ENCODE data around the gene PRICKLE1.

The PRICKLE1 gene

DNA sequence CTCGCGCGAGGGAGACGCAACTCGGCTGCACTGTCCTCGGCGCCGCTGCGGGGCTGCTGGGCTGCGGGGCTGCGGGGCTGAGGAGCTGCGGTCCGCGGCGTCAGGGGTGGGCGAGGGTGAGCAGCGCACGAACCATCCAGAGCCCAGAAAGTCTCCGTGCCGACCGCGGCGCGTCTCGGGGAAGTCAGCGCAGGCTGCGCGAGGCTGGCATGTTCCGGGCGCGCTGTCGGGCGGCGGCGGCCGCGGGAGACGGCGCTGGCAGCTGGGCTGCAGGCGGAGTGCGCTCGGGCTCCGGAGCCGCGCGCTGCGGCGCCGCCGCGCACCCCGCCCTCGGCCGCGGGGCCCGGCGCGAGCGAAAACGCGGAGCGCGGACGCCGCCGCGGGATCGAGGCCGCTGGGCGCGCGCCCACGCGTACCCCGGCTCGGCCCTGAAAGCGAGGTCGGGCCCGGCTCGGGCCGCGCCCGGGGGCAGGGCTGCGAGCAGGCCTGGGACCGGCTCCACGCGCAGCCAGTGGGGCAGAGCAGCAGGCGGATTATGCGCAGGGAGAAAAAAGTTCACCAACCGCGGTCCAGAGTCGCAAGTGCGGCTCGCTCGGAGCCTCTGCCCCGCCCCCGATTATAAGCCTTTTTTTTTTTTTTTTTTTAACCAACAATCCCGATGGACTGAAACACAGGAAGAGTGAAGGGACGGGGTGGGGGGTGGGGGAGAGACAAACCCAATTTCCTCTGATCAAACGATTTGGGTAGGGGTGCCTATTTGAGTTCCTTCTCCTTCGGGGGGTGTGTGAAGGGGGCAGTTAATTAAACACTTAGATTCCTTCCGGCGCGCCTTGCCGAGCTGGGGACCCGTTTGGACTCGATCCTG is at the start of gene PRICKLE1:
Gene PRICKLE1, minus strand, starts transcription at position 282 of the 865 bp plus-strand sequence. CDS start 117,230 bp downstream, outside the sequence.
- in situ Hi-C loops (cut with HindIII; ENCODE audit: low sequenced_read_pairs): no loop called here
- peak within 1 kb of the TSS; percentile 93 for H3K4me3 ChIP-seq (ENCODE audit: low read depth, low read length)
- TF ChIP-seq CTCF (IDR thresholded peaks at IDR 0.05; ENCODE audit: low read depth, low read length): no peak
- peak; percentile 74 for DNase-seq (ENCODE audit: low read depth, low spot score)

DNA sequence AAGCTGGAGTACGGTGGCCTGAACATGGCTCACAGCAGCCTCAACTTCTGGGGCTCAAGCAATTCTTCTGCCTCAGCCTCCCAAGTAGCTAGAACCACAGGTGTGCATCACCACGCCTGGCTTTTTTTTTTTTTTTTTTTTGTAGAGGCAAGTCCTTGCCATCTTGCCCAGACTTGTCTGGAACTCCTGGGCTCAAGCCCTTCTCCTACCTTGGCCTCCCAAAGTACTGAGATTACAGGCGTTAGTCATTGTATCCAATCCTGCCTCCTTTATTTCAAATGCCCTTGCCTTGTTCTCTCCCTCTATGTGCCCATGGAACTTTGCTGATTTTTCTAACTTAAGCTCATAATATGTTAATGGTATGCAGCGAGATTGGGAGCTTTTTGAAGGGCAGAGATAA is 49.2 kb upstream of the PRICKLE1 start:
- H3K4me3 ChIP-seq (ENCODE audit: low read depth, low read length): no peak overlapping the region
- TF ChIP-seq CTCF (IDR thresholded peaks at IDR 0.05; ENCODE audit: low read depth, low read length): no peak
- no peak for DNase-seq (ENCODE audit: low read depth, low spot score)
- in situ Hi-C loops (cut with HindIII; ENCODE audit: low sequenced_read_pairs): no loop called here

GRCh38 chr12:42638011-42638410 is 48.5 kb upstream of the PRICKLE1 start:
- TF ChIP-seq CTCF (IDR thresholded peaks at IDR 0.05; ENCODE audit: low read depth, low read length): no peak
- in situ Hi-C loops (cut with HindIII; ENCODE audit: low sequenced_read_pairs): no loop called here
- DNase-seq (ENCODE audit: low read depth, low spot score): no peak
- no peak overlapping the region for H3K4me3 ChIP-seq (ENCODE audit: low read depth, low read length)

DNA sequence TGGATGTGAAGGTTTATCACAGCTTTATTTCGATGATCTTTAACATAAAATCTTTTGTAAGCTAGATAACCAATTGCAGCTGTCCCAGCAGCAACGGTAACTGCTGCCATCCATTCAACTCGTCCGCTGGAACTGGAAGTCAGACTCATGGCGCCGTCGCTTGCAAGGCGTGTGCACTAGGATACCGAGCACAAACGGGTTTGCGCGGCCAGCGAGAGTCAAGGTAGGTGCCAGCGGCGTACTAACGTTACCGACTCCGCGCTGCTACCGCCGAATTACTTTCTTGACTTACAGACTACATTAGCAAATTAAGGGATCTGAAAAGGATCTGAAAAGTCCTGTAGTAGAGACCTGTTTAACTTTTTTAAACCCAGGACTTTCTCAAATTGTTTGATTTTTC is 47.4 kb upstream of the PRICKLE1 start:
- no peak for DNase-seq (ENCODE audit: low read depth, low spot score)
- TF ChIP-seq CTCF (IDR thresholded peaks at IDR 0.05; ENCODE audit: low read depth, low read length): no peak
- in situ Hi-C loops (cut with HindIII; ENCODE audit: low sequenced_read_pairs): no loop called here
- H3K4me3 ChIP-seq (ENCODE audit: low read depth, low read length): no peak overlapping the region

DNA sequence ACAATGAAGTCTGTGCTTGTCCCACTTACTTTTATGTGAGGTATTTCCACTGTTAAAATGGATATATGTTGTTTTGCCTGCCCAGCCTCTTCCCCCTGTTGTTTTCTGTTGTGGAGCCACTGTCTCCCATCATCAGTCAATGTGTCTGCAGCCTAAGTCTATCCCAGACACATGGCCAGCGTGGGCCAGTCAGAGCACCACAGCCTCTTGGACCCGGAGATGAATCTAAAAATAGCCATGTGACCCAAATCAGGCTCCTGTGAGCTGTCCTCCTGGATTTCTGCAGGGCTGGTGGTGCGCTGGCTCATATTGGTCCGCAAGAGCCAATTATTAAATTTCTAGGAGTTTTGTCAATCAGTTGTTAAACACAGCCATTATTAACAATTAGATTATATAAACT is 44.0 kb upstream of the PRICKLE1 start:
- no peak overlapping the region for H3K4me3 ChIP-seq (ENCODE audit: low read depth, low read length)
- TF ChIP-seq CTCF (IDR thresholded peaks at IDR 0.05; ENCODE audit: low read depth, low read length): no peak
- in situ Hi-C loops (cut with HindIII; ENCODE audit: low sequenced_read_pairs): no loop called here
- DNase-seq (ENCODE audit: low read depth, low spot score): no peak

DNA sequence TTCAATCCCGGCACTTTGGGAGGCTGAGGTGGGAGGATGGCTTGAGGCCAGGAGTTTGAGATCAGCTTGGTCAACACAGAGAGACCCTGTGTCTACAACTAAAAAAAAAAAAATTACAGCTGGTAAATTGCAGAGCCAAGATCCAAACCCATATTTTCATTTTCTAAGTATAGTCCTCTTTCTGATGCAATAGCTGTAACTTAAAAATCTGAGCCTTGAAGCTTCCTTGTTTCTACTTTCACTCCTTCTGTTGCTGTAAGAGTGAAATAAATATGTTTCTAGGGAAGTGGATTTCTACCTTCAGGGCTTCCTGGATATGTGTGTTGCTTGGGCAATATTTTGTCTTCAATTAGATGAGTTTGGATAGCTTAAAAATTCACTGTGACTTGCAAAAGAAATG is 42.0 kb upstream of the PRICKLE1 start:
- TF ChIP-seq CTCF (IDR thresholded peaks at IDR 0.05; ENCODE audit: low read depth, low read length): no peak
- peak; percentile 29 for DNase-seq (ENCODE audit: low read depth, low spot score)
- no peak overlapping the region for H3K4me3 ChIP-seq (ENCODE audit: low read depth, low read length)
- in situ Hi-C loops (cut with HindIII; ENCODE audit: low sequenced_read_pairs): no loop called here
